H1 (cell line): ENCODE data around the gene CCL17. TPM values are rescaled to one million over a fixed set of nuclear protein-coding genes. Genes with fewer than 3 reads are reported as not detected.

Source experiments
- CTCF ChIA-PET: fragments of 300-600 bp; sonication (Branson Sonifier 250); formaldehyde crosslinking; loops from one replicate; lab custom pipeline; 2021; ENCODE audit not compliant: partially characterized antibody; lab: Charles Lee
- POLR2A ChIA-PET: fragments of 300-600 bp; sonication (Branson Sonifier 250); formaldehyde crosslinking; loops from one replicate; lab custom pipeline; 2021; ENCODE audit warnings: inconsistent platforms; ENCODE audit not compliant: partially characterized antibody; lab: Charles Lee
- DNase-seq, 2 experiments: peaks; one replicate each; pipeline versions ENCODE4 v3.0.0 to v3.0.0-alpha.2; 2010 to 2022; ENCODE audit warnings: low spot score in 2 of 2, low read depth in 1 of 2, mixed read lengths in 1 of 2
- FAIRE-seq: peaks from 2 replicates; lab custom pipeline; 2011; peaks lifted over from hg19 to GRCh38; lab: Jason Lieb, UNC
- H2AFZ ChIP-seq: 2 replicates; pipeline ENCODE4 v1.8.1; 2012; ENCODE audit warnings: low read length, inconsistent platforms
- H2AK5ac ChIP-seq: 2 replicates; pipeline ENCODE4 v1.6.1; 2013; ENCODE audit warnings: low read depth, low read length
- H2BK120ac ChIP-seq: replicated peaks from 2 replicates; pipeline ENCODE3; 2013; ENCODE audit warnings: low read depth, low read length, inconsistent platforms
- H2BK12ac ChIP-seq: 2 replicates; pipeline ENCODE4 v1.6.1; 2013; ENCODE audit warnings: low read depth, low read length
- H2BK15ac ChIP-seq: 2 replicates; pipeline ENCODE4 v1.6.1; 2013; ENCODE audit warnings: low read length
- H2BK20ac ChIP-seq: 2 replicates; pipeline ENCODE4 v1.6.1; 2013; ENCODE audit warnings: low read length
- H2BK5ac ChIP-seq: 2 replicates; pipeline ENCODE4 v1.6.1; 2013; ENCODE audit warnings: low read depth, low read length
- H3K14ac ChIP-seq: 2 replicates; pipeline ENCODE4 v1.6.1; 2013; ENCODE audit warnings: inconsistent platforms; ENCODE audit not compliant: insufficient read length
- H3K18ac ChIP-seq: 2 replicates; pipeline ENCODE4 v1.6.1; 2013; ENCODE audit warnings: low read length; ENCODE audit errors: extremely low read depth
- H3K23ac ChIP-seq: 2 replicates; pipeline ENCODE4 v1.6.1; 2013; ENCODE audit warnings: inconsistent platforms; ENCODE audit not compliant: insufficient read length
- H3K23me2 ChIP-seq: 2 replicates; pipeline ENCODE4 v1.6.1; 2013; ENCODE audit warnings: low read depth, low read length
- H3K27ac ChIP-seq: 2 replicates; pipeline ENCODE4 v1.6.1; 2011; ENCODE audit warnings: low read depth, low read length, inconsistent platforms
- H3K27me3 ChIP-seq, 4 experiments: replicated peaks in 1 of 4; 1 replicate in 1 of 4; 2 replicates in 3 of 4; pipeline versions ENCODE4 v1.6.1 to v1.8.1; 2011 to 2013; ENCODE audit warnings: low read length in 3 of 4, mild to moderate bottlenecking in 3 of 4, inconsistent platforms in 2 of 4, mixed read lengths in 2 of 4, moderate library complexity in 1 of 4; ENCODE audit not compliant: control insufficient read depth in 3 of 4, insufficient read depth in 3 of 4; ENCODE audit errors: extremely low read depth in 1 of 4
- H3K36me3 ChIP-seq, 4 experiments: 2 replicates each; pipeline versions ENCODE4 v1.6.1 to v1.8.1; 2011 to 2013; ENCODE audit warnings: mild to moderate bottlenecking in 4 of 4, low read length in 3 of 4, moderate library complexity in 2 of 4, control low read depth in 1 of 4, inconsistent platforms in 1 of 4; ENCODE audit not compliant: insufficient read depth in 4 of 4, control insufficient read depth in 2 of 4
- H3K4ac ChIP-seq: replicated peaks from 2 replicates; pipeline ENCODE3; 2013; ENCODE audit warnings: low read length, low read depth, mixed read lengths, inconsistent platforms; ENCODE audit not compliant: insufficient read length
- H3K4me1 ChIP-seq, 4 experiments: replicated peaks in 1 of 4; 1 replicate in 1 of 4; 2 replicates in 3 of 4; pipeline versions ENCODE4 v1.6.1 to v1.8.1; 2011 to 2013; ENCODE audit warnings: low read length in 3 of 4, inconsistent platforms in 2 of 4, mixed read lengths in 1 of 4; ENCODE audit not compliant: insufficient read depth in 4 of 4, control insufficient read depth in 3 of 4
- H3K4me2 ChIP-seq, 2 experiments: 2 replicates each; pipeline versions ENCODE4 v1.6.1 to v1.8.1; 2011 to 2013; ENCODE audit warnings: low read depth in 2 of 2, low read length in 2 of 2, control low read depth in 1 of 2, inconsistent platforms in 1 of 2, mild to moderate bottlenecking in 1 of 2; ENCODE audit not compliant: insufficient read depth in 1 of 2
- H3K4me3 ChIP-seq, 4 experiments: fragments of 200-600, 300-600 bp in 1 of 4; sonication (generic), shearing (Covaris generic), sonication (Bioruptor Twin) in 1 of 4; 2 replicates each; pipeline versions ENCODE4 v1.5.1 to v1.8.1; 2011 to 2016; ENCODE audit warnings: low read length in 4 of 4, low read depth in 3 of 4, control low read depth in 2 of 4, inconsistent platforms in 2 of 4, mild to moderate bottlenecking in 2 of 4, mixed read lengths in 1 of 4, moderate library complexity in 1 of 4; ENCODE audit not compliant: insufficient read depth in 2 of 4; ENCODE audit errors: extremely low read depth in 1 of 4
- H3K56ac ChIP-seq: replicated peaks from 2 replicates; pipeline ENCODE3; 2013; ENCODE audit warnings: low read depth, mild to moderate bottlenecking, mixed read lengths, low read length, inconsistent platforms; ENCODE audit not compliant: insufficient read length
- H3K79me1 ChIP-seq: 2 replicates; pipeline ENCODE4 v1.6.1; 2013; ENCODE audit warnings: low read depth, low read length, control low read depth
- H3K79me2 ChIP-seq, 2 experiments: 2 replicates each; pipeline versions ENCODE4 v1.6.1 to v1.8.1; 2012 to 2013; ENCODE audit warnings: low read length in 2 of 2, mild to moderate bottlenecking in 2 of 2, inconsistent platforms in 1 of 2; ENCODE audit not compliant: insufficient read depth in 2 of 2, control insufficient read depth in 1 of 2
- H3K9ac ChIP-seq, 4 experiments: replicated peaks in 1 of 4; 1 replicate in 1 of 4; 2 replicates in 3 of 4; pipeline versions ENCODE4 v1.6.1 to v1.8.1; 2011 to 2013; ENCODE audit warnings: low read depth in 3 of 4, low read length in 3 of 4, control low read depth in 2 of 4, mild to moderate bottlenecking in 2 of 4, moderate library complexity in 2 of 4, inconsistent platforms in 1 of 4; ENCODE audit errors: extremely low read depth in 1 of 4
- H3K9me3 ChIP-seq, 2 experiments: 2 replicates each; pipeline versions ENCODE4 v1.6.1 to v1.8.1; 2012 to 2013; ENCODE audit warnings: mild to moderate bottlenecking in 2 of 2, moderate library complexity in 2 of 2, control low read depth in 1 of 2, inconsistent platforms in 1 of 2, low read depth in 1 of 2, low read length in 1 of 2, mixed read lengths in 1 of 2; ENCODE audit not compliant: insufficient read depth in 2 of 2
- H4K20me1 ChIP-seq, 2 experiments: replicated peaks in 1 of 2; 2 replicates each; pipeline versions ENCODE3 to v1.8.1; 2011 to 2013; ENCODE audit warnings: inconsistent platforms in 2 of 2, low read length in 2 of 2, mild to moderate bottlenecking in 1 of 2; ENCODE audit not compliant: insufficient read depth in 2 of 2, control insufficient read depth in 1 of 2
- H4K5ac ChIP-seq: 2 replicates; pipeline ENCODE4 v1.6.1; 2013; ENCODE audit warnings: low read length, low read depth, mixed read lengths, inconsistent platforms; ENCODE audit not compliant: insufficient read length
- H4K8ac ChIP-seq: 2 replicates; pipeline ENCODE4 v1.8.0; 2013; ENCODE audit warnings: mild to moderate bottlenecking, moderate library complexity, low read length, inconsistent platforms; ENCODE audit not compliant: insufficient read depth; ENCODE audit errors: extremely low read depth
- H4K91ac ChIP-seq: replicated peaks from 2 replicates; pipeline ENCODE3; 2013; ENCODE audit warnings: low read length, mixed read lengths, inconsistent platforms; ENCODE audit not compliant: insufficient read length
- CBX8 ChIP-seq: fragments of 300-800, 300-1000 bp; sonication (generic); IDR thresholded peaks from 2 replicates; pipeline ENCODE4 v1.7.1; 2016; ENCODE audit warnings: low read depth, low read length, borderline replicate concordance
- KDM1A ChIP-seq: fragments of 200-600, 300-600 bp; sonication (generic); IDR thresholded peaks from 2 replicates; pipeline ENCODE4 v1.7.1; 2016; ENCODE audit warnings: mild to moderate bottlenecking, low read length, borderline replicate concordance
- NRF1 ChIP-seq: IDR thresholded peaks from 2 replicates; pipeline ENCODE4 v1.6.1; 2011; ENCODE audit warnings: mild to moderate bottlenecking, low read depth, low read length, improper control_type of control experiment
- POLR2AphosphoS5 ChIP-seq: IDR thresholded peaks from 2 replicates; pipeline ENCODE4 v1.6.1; 2011; ENCODE audit warnings: low read depth, low read length
- RNF2 ChIP-seq: fragments of 200-900, 300-1000 bp; sonication (generic); IDR thresholded peaks from 2 replicates; pipeline ENCODE4 v1.7.1; 2016; ENCODE audit warnings: borderline replicate concordance, low read depth, mild to moderate bottlenecking, antibody characterized with exemption, low read length; ENCODE audit not compliant: poor library complexity, severe bottlenecking; ENCODE audit errors: missing control alignments
- RXRA ChIP-seq: IDR thresholded peaks from 2 replicates; pipeline ENCODE4 v1.6.1; 2011; ENCODE audit warnings: low read depth, mild to moderate bottlenecking, low read length, moderate library complexity; ENCODE audit not compliant: insufficient read depth
- SP4 ChIP-seq: IDR thresholded peaks from 2 replicates; pipeline ENCODE4 v1.6.1; 2012; ENCODE audit warnings: low read length, inconsistent platforms
- TAF7 ChIP-seq: optimal IDR thresholded peaks from 2 replicates; pipeline ENCODE3; 2011; ENCODE audit warnings: low read depth, mild to moderate bottlenecking, inconsistent platforms, low read length, moderate library complexity, borderline replicate concordance
- TBP ChIP-seq: IDR thresholded peaks from 2 replicates; pipeline ENCODE4 v1.6.1; 2011; ENCODE audit warnings: low read depth, low read length, improper control_type of control experiment
- WGBS, 2 experiments: shearing (Covaris generic) in 1 of 2; methylation state at CpG; one replicate each; pipeline versions ENCODE4 v1.1.6 to v1.1.7; 2013 to 2015; ENCODE audit warnings: low lambda C conversion rate in 2 of 2, mixed read lengths in 2 of 2, inconsistent platforms in 1 of 2, low coverage in 1 of 2, missing lambda C conversion rate in 1 of 2; ENCODE audit not compliant: insufficient replicate concordance in 2 of 2, insufficient coverage in 1 of 2, insufficient read length in 1 of 2; ENCODE audit errors: extremely low coverage in 1 of 2, missing lambda C conversion rate in 1 of 2; 5-methylcytosine and 5-hydroxymethylcytosine counted together
- polyA plus RNA-seq, 7 experiments: library from polyadenylated mRNA; depleted of rRNA in 3 of 7; stranded (reverse) in 5 of 7; unstranded in 2 of 7; fragments of >200 nt in 5 of 7; fragments of 200-250 nt in 2 of 7; gene quantifications; 1 replicate in 5 of 7; 2 replicates in 1 of 7; 4 replicates in 1 of 7; pipeline versions ENCODE4 v1.2.1 to v1.2.3, GENCODE V29; 2011 to 2013; ENCODE audit warnings: missing spikeins in 2 of 7, mixed read lengths in 2 of 7
- total RNA-seq: library from RNA; stranded (reverse); fragmentation: NEBNext Ultra II Directional; extraction: Animal tissue kit (Norgen Biotek cat#: 25700); gene quantifications from 2 replicates; pipeline ENCODE4 v1.2.1, GENCODE V29; 2021
- TF ChIP-seq, protein P1 (sequence below): IDR thresholded peaks from 2 replicates; pipeline ENCODE4 v1.6.1; 2012; ENCODE audit warnings: low read length, inconsistent platforms

The CCL17 gene
- total and polyA plus RNA-seq, 2 of the 8 experiments (the other 6 are each of a cell fraction or from before 2014, with no cell fraction given) = not detected

DNA sequence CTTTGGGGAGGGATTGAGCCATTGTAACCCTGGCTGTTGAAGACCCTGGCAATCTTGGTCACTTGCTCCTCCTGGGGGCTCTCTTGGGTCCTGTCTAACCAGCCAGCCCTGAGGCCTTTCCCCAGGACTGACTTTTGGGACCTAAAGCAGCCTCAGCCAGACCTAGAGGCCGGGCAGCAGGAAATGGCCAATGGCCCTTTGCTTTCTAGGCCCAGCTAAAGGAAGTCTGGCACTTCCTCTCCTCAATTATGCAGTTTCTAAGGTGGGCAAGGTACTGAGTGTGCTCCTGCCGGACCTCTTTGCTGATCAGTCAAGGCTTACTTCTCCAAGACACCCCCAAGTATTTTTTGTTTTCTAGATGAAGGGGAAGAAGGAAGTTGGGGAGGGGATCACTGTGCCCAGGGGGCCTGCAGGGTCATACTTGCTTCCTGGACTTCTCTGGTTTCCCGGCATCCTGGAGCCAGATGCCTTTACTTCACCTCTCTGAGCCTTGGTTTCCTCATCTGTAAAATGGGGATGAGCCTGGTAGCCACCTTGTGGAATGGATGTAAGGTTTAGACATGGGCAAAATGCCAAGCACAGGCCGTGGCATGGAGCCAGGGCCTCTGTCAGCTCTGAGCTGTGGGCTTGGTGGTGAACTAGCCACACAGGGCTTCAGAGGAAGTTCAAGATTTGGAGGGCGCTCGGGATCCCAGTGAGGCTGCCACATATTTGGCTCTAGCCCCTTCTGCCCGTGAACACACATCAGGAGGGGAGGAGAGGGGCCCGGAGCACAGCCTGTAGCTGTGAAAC is 23.7 kb upstream of the CCL17 start:
- no peak overlapping the region for H2BK5ac ChIP-seq
- H4K5ac ChIP-seq = no peak overlapping the region
- H3K4me1 ChIP-seq = no peaks in the 10 kb centered on the region; a peak in 1 of 7 replicates
- no peaks in the 10 kb centered on the region for H3K27me3 ChIP-seq
- H3K9me3 ChIP-seq = no peaks in the 10 kb centered on the region
- DNase-seq = no peak
- no peak overlapping the region for H2AK5ac ChIP-seq
- no peak for FAIRE-seq
- no peak overlapping the region for H3K23ac ChIP-seq
- H2BK120ac ChIP-seq = no peak overlapping the region
- H3K4ac ChIP-seq = no peak overlapping the region
- no peak overlapping the region for H3K4me3 ChIP-seq
- H3K14ac ChIP-seq = no peak overlapping the region
- no peak overlapping the region for H3K18ac ChIP-seq
- no peaks in the 10 kb centered on the region for H3K36me3 ChIP-seq
- no peak overlapping the region for H4K91ac ChIP-seq
- no peak overlapping the region for H4K8ac ChIP-seq
- no peak overlapping the region for H3K56ac ChIP-seq
- no peaks in the 10 kb centered on the region for H4K20me1 ChIP-seq
- ChIA-PET CTCF (interaction anchor here (0.8 to 3.7 kb wide), 4 partner anchors 10 to 79 kb away, joined by 3 to 32 read pairs (median 4); no protein-coding TSS in a partner anchor), POLR2A (interaction anchor here (1.2 to 1.3 kb wide), 2 partner anchors 9 to 36 kb away, joined by 3 to 4 read pairs; partner anchors contain the start of gene CX3CL1)
- H3K27ac ChIP-seq = no peak overlapping the region
- no peaks in the 10 kb centered on the region for H3K79me1 ChIP-seq
- no peak overlapping the region for H2BK20ac ChIP-seq
- no peak overlapping the region for H2AFZ ChIP-seq
- 93% methylated on average over 8 of the region's 8 CpGs; no CpG with 5 or more reads in 1 of the 2 experiments for WGBS, 2 experiments
- H3K79me2 ChIP-seq = no peaks in the 10 kb centered on the region
- H2BK12ac ChIP-seq = no peak overlapping the region
- H3K9ac ChIP-seq = no peak overlapping the region
- peaks cover 5% of the 10 kb centered on the region; the same call in 1 of the 2 replicates for H3K23me2 ChIP-seq
- H3K4me2 ChIP-seq = no peak overlapping the region
- H2BK15ac ChIP-seq = no peak overlapping the region
- TF ChIP-seq TBP (no peak), POLR2AphosphoS5 (no peak), KDM1A (no peak), RNF2 (no peak), TAF7 (no peak), CBX8 (no peak), SP4 (no peak), NRF1 (no peak), RXRA (no peak)
- TF ChIP-seq, protein P1, sequence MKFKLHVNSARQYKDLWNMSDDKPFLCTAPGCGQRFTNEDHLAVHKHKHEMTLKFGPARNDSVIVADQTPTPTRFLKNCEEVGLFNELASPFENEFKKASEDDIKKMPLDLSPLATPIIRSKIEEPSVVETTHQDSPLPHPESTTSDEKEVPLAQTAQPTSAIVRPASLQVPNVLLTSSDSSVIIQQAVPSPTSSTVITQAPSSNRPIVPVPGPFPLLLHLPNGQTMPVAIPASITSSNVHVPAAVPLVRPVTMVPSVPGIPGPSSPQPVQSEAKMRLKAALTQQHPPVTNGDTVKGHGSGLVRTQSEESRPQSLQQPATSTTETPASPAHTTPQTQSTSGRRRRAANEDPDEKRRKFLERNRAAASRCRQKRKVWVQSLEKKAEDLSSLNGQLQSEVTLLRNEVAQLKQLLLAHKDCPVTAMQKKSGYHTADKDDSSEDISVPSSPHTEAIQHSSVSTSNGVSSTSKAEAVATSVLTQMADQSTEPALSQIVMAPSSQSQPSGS = no peak
